Mucosa of descending colon (tissue), 3 donors: Measurements from ENCODE around the gene SASS6. TPM values are rescaled to one million over a fixed set of nuclear protein-coding genes. Genes with fewer than 3 reads are reported as not detected.

Source experiments
- ATAC-seq: fragments of 200-7000 bp; cut with Tn5 transposase; one replicate; pipeline ENCODE4 v1.9.1; 2020; ENCODE audit warnings: mild to moderate bottlenecking, moderate library complexity
- DNase-seq, 3 donors: peaks; one replicate each; pipeline ENCODE4 v3.0.0-alpha.2; 2020
- H3K36me3 ChIP-seq: fragments of 200-600 bp; one replicate; pipeline ENCODE4 v1.8.0; 2021; ENCODE audit warnings: low read depth, mild to moderate bottlenecking
- H3K4me1 ChIP-seq: fragments of 200-600 bp; one replicate; pipeline ENCODE4 v1.8.0; 2021; ENCODE audit warnings: low read depth, mild to moderate bottlenecking
- H3K4me3 ChIP-seq: fragments of 200-600 bp; one replicate; pipeline ENCODE4 v1.8.0; 2021; ENCODE audit warnings: mild to moderate bottlenecking
- H3K9me3 ChIP-seq: fragments of 200-600 bp; one replicate; pipeline ENCODE4 v1.8.0; 2021; ENCODE audit warnings: mild to moderate bottlenecking
- intact Hi-C, 2 donors: fragments of 100-400 bp; cut with DNase I in 1 of 2; cut with micrococcal nuclease in 1 of 2; formaldehyde crosslinking; loops; one replicate each; pipeline versions ENCODE4 v1.11.0 to v1.11.1; 2022; cut with DNase I, micrococcal nuclease
- total RNA-seq, 3 donors: library from RNA; stranded (reverse); fragmentation: NEBNext Ultra II Directional in 2 of 3; extraction: Animal tissue kit (Norgen Biotek cat#: 25700) in 2 of 3; gene quantifications; one replicate each; pipeline versions ENCODE4 v1.2.1 to v1.2.4, GENCODE V29; 2021 to 2023
- TF ChIP-seq, protein P1 (sequence below): fragments of 200-600 bp; IDR thresholded peaks from one replicate; pipeline ENCODE4 v1.8.0; 2022; ENCODE audit warnings: antibody characterized with exemption, mild to moderate bottlenecking
- donor health status: DM: no; HTN: no; CAD: no; lungs with moderate emphysema.
- donor health status: DM: no; HTN: no; CAD: no.
- donor health status: DM: no; HTN: yes; CAD: no.

SASS6 gene
- total RNA-seq, 3 donors from 2014 or later = 2.3 to 4.8 (median 4.4) TPM

DNA sequence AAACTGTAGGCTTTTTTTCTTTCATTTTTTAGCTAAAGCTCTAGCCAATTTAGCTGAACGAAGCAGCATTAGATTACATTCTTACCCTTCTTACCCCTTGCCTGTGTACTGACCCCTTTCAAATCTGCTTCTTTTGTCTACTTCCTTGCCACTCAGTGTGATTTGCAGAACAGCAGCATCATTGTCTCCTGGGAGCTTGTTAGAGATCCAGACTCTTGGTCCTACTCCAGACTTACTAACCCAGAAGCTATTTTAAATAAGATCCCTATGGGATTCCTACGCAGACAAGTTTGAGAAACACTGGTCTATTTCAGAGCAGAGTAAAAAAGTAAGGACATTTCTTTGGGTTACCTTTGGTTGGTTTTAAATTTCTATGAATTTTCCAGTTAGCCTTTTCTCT is 31.5 kb upstream of the SASS6 start:
- TF ChIP-seq, protein P1, sequence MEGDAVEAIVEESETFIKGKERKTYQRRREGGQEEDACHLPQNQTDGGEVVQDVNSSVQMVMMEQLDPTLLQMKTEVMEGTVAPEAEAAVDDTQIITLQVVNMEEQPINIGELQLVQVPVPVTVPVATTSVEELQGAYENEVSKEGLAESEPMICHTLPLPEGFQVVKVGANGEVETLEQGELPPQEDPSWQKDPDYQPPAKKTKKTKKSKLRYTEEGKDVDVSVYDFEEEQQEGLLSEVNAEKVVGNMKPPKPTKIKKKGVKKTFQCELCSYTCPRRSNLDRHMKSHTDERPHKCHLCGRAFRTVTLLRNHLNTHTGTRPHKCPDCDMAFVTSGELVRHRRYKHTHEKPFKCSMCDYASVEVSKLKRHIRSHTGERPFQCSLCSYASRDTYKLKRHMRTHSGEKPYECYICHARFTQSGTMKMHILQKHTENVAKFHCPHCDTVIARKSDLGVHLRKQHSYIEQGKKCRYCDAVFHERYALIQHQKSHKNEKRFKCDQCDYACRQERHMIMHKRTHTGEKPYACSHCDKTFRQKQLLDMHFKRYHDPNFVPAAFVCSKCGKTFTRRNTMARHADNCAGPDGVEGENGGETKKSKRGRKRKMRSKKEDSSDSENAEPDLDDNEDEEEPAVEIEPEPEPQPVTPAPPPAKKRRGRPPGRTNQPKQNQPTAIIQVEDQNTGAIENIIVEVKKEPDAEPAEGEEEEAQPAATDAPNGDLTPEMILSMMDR = no peak
- no peaks in the 10 kb centered on the region for H3K36me3 ChIP-seq
- H3K4me3 ChIP-seq = no peak overlapping the region
- DNase-seq (no peak), ATAC-seq (no peak)
- H3K9me3 ChIP-seq = no peaks in the 10 kb centered on the region
- intact Hi-C loops = no loop called here
- H3K4me1 ChIP-seq = no peaks in the 10 kb centered on the region

DNA sequence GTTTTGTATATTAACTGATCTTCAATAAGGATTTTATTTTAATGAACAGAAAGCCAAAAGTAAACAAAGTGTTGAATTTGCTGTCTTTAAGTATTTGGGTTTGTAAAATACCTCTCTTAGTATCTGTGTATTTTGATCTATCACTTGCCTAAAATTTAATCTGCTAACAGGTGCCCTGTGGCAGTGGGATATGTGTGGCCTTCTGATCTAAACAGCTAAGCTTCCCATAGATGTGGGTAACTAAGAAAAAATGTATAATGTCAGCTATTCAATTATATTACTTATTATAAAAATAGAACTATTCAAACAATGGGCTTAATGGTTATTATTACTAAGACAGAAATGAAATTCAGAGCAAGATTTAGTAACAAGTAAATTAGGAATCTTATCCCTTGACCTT is 30.2 kb upstream of the SASS6 start:
- Histone ChIP-seq H3K4me3 (no peak overlapping the region), H3K9me3 (no peaks in the 10 kb centered on the region), H3K36me3 (no peaks in the 10 kb centered on the region), H3K4me1 (no peaks in the 10 kb centered on the region)
- TF ChIP-seq, protein P1 = no peak
- no peak for DNase-seq
- intact Hi-C loops = no loop called here
- no peak for ATAC-seq

DNA sequence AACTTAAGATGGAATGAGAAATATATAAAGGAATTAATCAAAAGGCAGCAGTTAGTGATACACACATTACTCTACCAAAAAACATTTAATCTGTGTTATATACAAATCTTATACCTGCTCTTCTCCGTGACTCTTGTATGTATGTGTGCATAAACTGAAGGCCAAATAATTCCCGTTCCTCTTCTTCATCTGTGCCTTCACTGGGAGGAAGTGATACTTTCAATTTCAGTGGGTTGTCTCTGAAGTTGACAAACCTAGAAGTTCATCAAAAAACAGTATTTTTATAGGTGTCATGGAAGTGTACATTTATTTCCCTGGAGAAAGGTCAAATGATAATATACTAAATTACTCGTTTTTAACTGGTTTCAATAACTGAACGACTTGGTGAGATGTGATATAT is 19.5 kb upstream of the SASS6 start:
- intact Hi-C loops = no loop called here
- H3K36me3 ChIP-seq = no peaks in the 10 kb centered on the region
- H3K4me1 ChIP-seq = no peaks in the 10 kb centered on the region
- ATAC-seq (no peak), DNase-seq (no peak)
- TF ChIP-seq, protein P1 = no peak
- H3K9me3 ChIP-seq = no peaks in the 10 kb centered on the region
- no peak overlapping the region for H3K4me3 ChIP-seq

DNA sequence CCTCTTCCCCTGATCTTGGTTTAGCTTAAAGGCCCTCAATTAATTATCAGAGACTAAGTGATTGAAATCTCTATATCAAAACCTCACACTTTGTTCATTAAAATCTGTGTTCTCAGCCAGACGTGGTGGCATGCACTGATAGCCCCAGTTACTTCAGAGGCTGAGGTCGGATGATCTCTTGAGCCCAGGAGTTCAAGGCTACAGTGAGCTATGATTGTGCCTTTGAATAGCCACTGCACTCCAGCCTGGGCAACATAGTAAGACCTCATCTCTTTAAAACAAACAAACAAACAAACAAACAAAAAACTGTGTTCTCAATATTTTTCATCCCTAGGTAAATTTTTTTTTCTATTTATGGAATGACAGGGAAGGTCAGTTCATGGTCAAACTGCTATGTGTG is 18.9 kb upstream of the SASS6 start:
- no peaks in the 10 kb centered on the region for H3K36me3 ChIP-seq
- H3K4me3 ChIP-seq = no peak overlapping the region
- no peaks in the 10 kb centered on the region for H3K4me1 ChIP-seq
- TF ChIP-seq, protein P1 = no peak
- ATAC-seq = no peak
- H3K9me3 ChIP-seq = no peaks in the 10 kb centered on the region
- intact Hi-C loops = no loop called here
- no peak for DNase-seq

DNA sequence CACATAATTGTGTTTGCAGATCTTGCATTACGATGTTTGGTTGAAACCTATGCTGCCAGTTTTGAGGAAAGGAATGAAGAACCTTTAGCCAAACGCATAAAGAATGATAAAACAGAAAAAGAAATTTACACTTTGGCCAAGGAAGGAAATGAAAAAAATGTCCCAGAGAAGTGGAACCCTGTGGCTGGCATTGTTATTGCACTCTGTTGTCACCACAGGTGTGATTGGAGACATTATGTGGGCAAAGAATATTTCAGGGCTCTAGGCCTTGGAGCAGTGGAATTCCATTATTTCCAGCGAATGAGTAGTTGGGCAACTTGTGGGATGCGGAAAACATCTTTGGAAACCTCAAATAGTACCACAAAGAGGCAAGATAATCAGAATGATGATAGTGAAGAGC is 15.1 kb upstream of the SASS6 start:
- Histone ChIP-seq H3K4me3 (no peak overlapping the region), H3K36me3 (peaks cover 12% of the 10 kb centered on the region), H3K9me3 (no peaks in the 10 kb centered on the region), H3K4me1 (no peaks in the 10 kb centered on the region)
- TF ChIP-seq, protein P1 = no peak
- ATAC-seq (no peak), DNase-seq (no peak)
- intact Hi-C loops = no loop called here

DNA sequence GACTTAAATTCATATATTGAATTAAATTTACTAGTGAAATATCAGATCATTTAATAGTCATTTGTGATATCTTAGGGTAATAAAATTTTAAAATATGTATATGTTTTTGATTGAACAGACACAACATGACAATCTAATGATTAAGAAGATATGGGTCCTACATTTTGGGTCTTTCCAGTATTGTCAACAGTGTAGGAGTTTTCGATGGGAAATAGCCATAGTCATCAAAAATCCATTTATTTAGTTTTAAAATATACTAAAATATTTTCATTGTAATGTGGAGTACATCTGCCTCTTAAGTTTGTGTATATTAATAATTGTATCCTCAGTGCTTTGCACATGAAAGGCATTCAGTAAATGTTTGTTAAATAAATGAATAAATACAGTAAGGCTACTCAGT is 14.2 kb upstream of the SASS6 start:
- intact Hi-C loops = no loop called here
- ATAC-seq = no peak
- peaks cover 12% of the 10 kb centered on the region for H3K36me3 ChIP-seq

More for the DNA sequence above, 14.2 kb upstream of the SASS6 start:
- H3K9me3 ChIP-seq = no peaks in the 10 kb centered on the region
- TF ChIP-seq, protein P1 = no peak
- no peaks in the 10 kb centered on the region for H3K4me1 ChIP-seq
- no peak for DNase-seq
- H3K4me3 ChIP-seq = no peak overlapping the region
